Stimulated activated CD8-positive, alpha-beta memory T cell treated with anti-CD3 and anti-CD28 coated beads, Interleukin-12 subunit alpha, Interleukin-12 subunit beta, amount 100 ng/mL, for 24 hours (primary cell): ENCODE measurements around the gene NAA35.
"Not testable (repeated sequence)": the region's sequence is repeated elsewhere in the genome, so short reads cannot be mapped to it uniquely, and the experiment has no call there.

Experiments used
- DNase-seq: peaks from one replicate; pipeline ENCODE4 v3.0.0-alpha.2; 2020; ENCODE audit errors: extremely low read depth

Gene NAA35

GRCh38 chr9:86034863-86035734 lies 94.2 kb downstream of the NAA35 start:
- no peak for DNase-seq

DNA sequence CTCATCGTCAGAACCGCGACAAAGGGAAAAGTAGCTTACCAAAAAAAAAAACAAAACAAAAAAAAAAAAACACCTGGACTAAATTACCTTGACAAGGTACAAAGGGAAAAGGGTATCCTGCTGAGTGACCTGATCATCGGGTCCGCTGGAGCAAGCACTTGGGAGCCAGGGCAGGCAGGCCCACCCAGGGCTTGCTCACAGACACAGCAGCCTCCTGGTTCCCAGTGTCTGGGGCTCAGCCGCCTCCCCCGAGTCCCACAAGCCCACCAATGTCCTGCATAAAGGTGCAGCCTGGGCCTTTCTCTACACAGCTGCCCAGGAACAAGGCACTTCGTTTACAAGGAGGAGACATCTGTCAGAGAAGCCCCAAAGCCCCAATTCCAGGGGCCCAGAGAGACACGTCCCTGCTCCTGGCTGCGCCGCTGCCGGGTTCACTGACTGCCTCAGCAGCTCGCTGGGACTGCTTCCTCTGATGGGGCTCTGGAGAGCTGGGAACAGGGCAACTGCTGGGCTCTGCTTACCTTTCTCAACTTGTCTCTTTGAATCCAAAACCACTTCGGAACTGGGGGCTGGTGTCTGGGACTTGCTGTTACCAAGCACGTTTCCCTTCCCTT lies 95.0 kb downstream of the NAA35 start:
- no peak for DNase-seq

GRCh38 chr9:86036555-86036954 lies 95.6 kb downstream of the NAA35 start:
- no peak for DNase-seq

- no peak for DNase-seq
Measured at GRCh38 chr9:86039991-86040860, 99.3 kb downstream of the NAA35 start.

GRCh38 chr9:86040861-86041155 lies 99.9 kb downstream of the NAA35 start:
- DNase-seq: no peak

GRCh38 chr9:86041311-86041741 lies 100.4 kb downstream of the NAA35 start:
- DNase-seq: no peak

- no peak for DNase-seq
Measured at GRCh38 chr9:86042199-86042978, 101.4 kb downstream of the NAA35 start.

DNA sequence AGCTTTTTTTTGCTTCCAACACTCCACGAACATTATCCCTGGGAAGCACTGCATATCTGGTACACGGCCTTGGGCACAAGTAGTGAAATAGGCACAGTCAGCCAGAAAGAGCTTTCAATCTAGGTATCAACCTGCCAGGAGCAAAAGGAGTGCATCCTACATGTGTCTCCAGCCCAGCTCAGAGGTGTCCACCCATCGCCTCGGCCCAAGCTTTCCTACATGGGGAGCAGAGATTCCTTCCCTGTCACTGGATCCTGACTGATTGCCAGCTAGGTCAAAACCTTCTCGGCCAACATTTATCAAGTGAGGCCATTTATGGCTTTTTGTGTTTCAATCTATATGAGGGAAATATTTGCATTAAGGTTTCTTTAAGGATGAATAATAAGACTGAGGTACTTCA lies 102.6 kb downstream of the NAA35 start:
- no peak for DNase-seq

- DNase-seq: no peak
Measured at GRCh38 chr9:86043999-86044398, 103.1 kb downstream of the NAA35 start.

DNA sequence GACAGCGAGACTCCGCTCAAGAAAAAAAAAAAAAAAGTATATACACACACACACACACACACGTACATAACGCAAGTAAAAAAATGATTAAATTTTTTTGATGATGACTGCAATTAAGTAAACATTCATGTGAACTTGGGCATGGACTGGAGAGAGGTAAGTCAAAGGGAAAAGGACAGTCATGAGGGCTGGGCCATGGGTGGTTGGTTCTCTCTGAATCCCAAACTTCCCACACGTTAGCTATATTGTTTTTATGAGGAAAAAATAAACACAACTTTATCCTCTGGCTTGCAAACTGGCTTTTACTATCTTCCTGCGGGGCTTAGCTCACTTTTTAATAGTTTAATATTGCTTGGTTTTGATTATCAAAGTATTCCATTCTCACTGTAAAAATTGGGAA lies 104.7 kb downstream of the NAA35 start:
- DNase-seq: no peak

GRCh38 chr9:86046071-86046636 lies 105.2 kb downstream of the NAA35 start:
- DNase-seq: no peak

- no peak for DNase-seq
Measured at GRCh38 chr9:86046930-86047341, 106.0 kb downstream of the NAA35 start.

DNA sequence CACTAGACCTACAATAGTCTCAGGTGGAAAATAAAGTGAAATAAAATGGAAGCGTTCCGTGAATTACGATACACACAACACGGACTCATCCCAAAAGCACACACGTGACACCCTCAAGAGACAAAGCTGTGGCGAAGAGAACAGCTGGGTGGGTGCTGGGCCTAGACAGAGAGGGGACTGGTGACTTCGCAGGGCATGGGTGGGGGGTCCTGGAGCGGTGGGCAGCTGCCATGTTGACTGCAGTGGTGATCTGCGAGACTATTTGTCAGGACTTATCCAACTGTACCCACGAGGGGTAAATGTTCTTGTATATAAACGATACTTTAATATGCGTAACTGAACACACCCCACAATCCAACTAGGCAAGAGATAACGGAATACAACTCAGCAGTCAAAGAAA lies 106.4 kb downstream of the NAA35 start:
- DNase-seq: no peak

GRCh38 chr9:86048018-86048742 lies 107.2 kb downstream of the NAA35 start:
- not testable (repeated sequence) for DNase-seq

DNA sequence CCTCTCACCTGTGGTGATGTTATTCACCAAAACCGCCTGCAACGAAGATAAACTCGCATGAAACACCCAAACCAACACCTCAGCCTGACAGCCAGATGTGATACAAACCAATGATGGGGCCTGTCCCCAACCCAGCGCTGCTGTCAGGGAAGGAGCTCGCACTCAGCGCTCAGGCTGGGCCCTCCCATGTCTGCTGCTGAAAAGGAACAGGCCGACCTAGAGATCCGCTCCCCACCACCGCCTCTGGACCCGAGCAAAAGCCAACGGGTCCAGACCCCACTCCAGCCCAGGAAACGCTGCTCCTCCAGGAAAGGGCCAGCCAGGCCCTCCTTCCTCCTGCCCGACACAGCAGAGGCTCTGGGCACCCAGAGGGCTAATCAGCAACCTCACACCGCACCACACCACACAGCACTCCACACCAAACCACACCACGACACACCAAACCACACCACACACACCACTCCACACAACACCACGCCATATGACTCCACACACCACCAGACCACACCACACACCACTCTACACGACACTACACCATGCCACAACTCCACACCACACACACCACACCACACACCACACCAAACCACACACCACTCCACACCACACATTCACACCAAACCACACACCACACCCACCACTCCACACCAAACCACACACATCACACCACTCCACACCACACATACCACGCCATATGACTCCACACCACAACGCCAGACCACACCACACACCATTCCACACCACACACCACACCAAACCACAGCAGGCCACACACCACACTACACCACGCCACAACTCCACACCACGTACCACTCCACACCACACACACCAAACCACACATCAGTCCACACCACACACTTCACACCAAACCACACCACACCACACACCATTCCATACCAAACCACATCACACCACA lies 111.9 kb downstream of the NAA35 start:
- DNase-seq: no peak

- DNase-seq: no peak
Measured at GRCh38 chr9:86054695-86055094, 113.7 kb downstream of the NAA35 start.

- DNase-seq: no peak
Measured at GRCh38 chr9:86057491-86057890, 116.5 kb downstream of the NAA35 start.

DNA sequence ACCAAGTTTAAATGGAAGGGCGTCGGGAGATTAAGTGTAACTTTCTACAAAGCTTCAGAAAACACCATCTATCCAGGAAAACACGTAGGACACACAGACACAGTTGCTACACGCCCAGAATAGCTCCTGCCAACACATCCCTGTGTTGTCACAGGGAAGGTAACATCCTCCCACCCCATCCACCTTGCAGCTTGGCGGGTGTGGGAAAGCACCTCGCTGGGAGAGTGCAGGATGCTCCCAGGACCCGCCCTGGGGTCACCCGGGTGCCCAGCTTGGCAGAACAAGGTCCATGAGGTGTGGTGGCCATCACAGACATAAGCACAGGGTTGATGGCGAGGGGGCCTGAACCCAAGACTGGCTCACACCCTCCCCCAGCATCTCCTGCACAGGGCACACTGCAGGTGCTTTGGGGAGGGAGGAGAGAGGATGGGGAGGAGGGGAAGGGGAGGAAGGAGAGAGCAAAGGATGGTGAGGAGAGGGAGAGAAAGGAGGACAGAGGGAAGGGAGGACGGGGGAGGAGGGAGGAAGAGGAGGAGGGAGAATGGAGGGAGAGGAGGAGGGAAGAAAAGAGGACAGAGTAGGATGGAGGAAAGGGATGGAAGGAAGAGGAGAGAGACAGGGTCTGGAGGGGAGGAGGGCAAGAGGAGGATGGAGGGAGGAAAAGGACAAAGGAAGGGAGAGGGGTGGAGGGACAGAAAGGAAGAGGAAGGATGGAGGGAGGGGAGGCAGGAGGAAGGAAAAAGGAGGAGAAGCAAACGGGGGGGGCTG lies 121.2 kb downstream of the NAA35 start:
- DNase-seq: no peak
